ENCODE measurements around the gene IRS4.

GRCh38 chrX:108735091-108735678 lies 1.2 kb downstream of the IRS4 start:
- no peak for TF ChIP-seq ZNF274 (IDR thresholded peaks at IDR 0.05; ENCODE audit: low read depth, low read length)
- no peak for TF ChIP-seq YY1 (IDR thresholded peaks at IDR 0.05; ENCODE audit: insufficient read depth, insufficient read length)

Data from NT2/D1 (cell line).